Prostate gland (tissue), 2 donors: ENCODE results near the gene LMTK3. TPM values are rescaled to one million over a fixed set of nuclear protein-coding genes. Genes with fewer than 3 reads are reported as not detected.

Experiments used
- DNase-seq: peaks from one replicate; pipeline ENCODE4 v3.0.0-alpha.2; 2019; ENCODE audit warnings: low spot score
- H3K27ac ChIP-seq, 2 donors: fragments of 200-600 bp; sonication (generic); 2 replicates each; pipeline ENCODE4 v1.5.1; 2017 to 2019
- H3K27me3 ChIP-seq: fragments of 200-600 bp; sonication (generic); replicated peaks from 2 replicates; pipeline ENCODE4 v1.5.1; 2019; ENCODE audit not compliant: insufficient read depth
- H3K36me3 ChIP-seq, 2 donors: fragments of 200-600 bp; sonication (generic); 1 replicate in 1 of 2; 2 replicates in 1 of 2; pipeline versions ENCODE4 v1.5.1 to v1.8.1; 2017 to 2019
- H3K4me1 ChIP-seq: fragments of 200-600 bp; sonication (generic); replicated peaks from 2 replicates; pipeline ENCODE4 v1.5.1; 2019
- H3K4me3 ChIP-seq, 2 donors: fragments of 200-600 bp; sonication (generic); 2 replicates each; pipeline ENCODE4 v1.5.1; 2017 to 2019
- H3K9me3 ChIP-seq: fragments of 200-600 bp; sonication (generic); 2 replicates; pipeline ENCODE4 v1.5.1; 2017
- CTCF ChIP-seq, 4 experiments: fragments of 200-600 bp in 2 of 4; fragments of 450-650 bp in 2 of 4; sonication (generic) in 2 of 4; IDR thresholded peaks; 1 replicate in 3 of 4; 2 replicates in 1 of 4; pipeline ENCODE4 v1.5.1; 2016 to 2019; ENCODE audit warnings: antibody characterized with exemption in 4 of 4, mild to moderate bottlenecking in 2 of 4, moderate library complexity in 2 of 4
- POLR2A ChIP-seq: fragments of 450-650 bp; IDR thresholded peaks from one replicate; pipeline ENCODE4 v1.6.1; 2016; ENCODE audit warnings: antibody characterized with exemption, mild to moderate bottlenecking
- POLR2AphosphoS5 ChIP-seq: sonication (generic); formaldehyde crosslinking; IDR thresholded peaks from one replicate; pipeline ENCODE4 v1.6.1; 2017; ENCODE audit warnings: antibody characterized with exemption
- WGBS: methylation state at CpG from one replicate; pipeline ENCODE4 v1.1.5; 2018; 5-methylcytosine and 5-hydroxymethylcytosine counted together
- intact Hi-C: fragments of 100-400 bp; cut with DNase I; formaldehyde crosslinking; loops from one replicate; pipeline ENCODE4 v1.14.2; 2022
- total RNA-seq, 2 donors: library from RNA; depleted of rRNA; stranded (reverse); fragments of >200 nt; gene quantifications; one replicate each; pipeline ENCODE4 v1.1.0, GENCODE V29; 2016

The LMTK3 gene
- total RNA-seq, 2 donors from 2014 or later = 7.4 to 10.2 TPM

- Histone ChIP-seq H3K36me3 (peaks cover 11 to 24% of the 10 kb centered on the region in 2 donors), H3K9me3 (no peaks in the 10 kb centered on the region), H3K4me1 (no peaks in the 10 kb centered on the region), H3K27ac (no peak overlapping the region), H3K4me3 (no peak overlapping the region), H3K27me3 (no peaks in the 10 kb centered on the region)
- no peak for DNase-seq
- TF ChIP-seq CTCF (IDR thresholded peaks at IDR 0.05) = no peak
- TF ChIP-seq POLR2A = no peak
- no peak for TF ChIP-seq POLR2AphosphoS5
- intact Hi-C loops = no loop called here
- 72% methylated on average over 29 of the region's 29 CpGs for WGBS
Observed at GRCh38 chr19:48478339-48479256, 33.0 kb downstream of the LMTK3 start.

- no peaks in the 10 kb centered on the region for H3K4me1 ChIP-seq
- no peaks in the 10 kb centered on the region for H3K9me3 ChIP-seq
- intact Hi-C loops = no loop called here
- H3K27ac ChIP-seq = no peak overlapping the region
- no peak overlapping the region for H3K4me3 ChIP-seq
- 74% methylated on average over 22 of the region's 22 CpGs for WGBS
- DNase-seq = no peak
- no peaks in the 10 kb centered on the region for H3K27me3 ChIP-seq
- peaks cover 11 to 24% of the 10 kb centered on the region in 2 donors for H3K36me3 ChIP-seq
- TF ChIP-seq POLR2AphosphoS5 (no peak), CTCF (IDR thresholded peaks at IDR 0.05) (no peak), POLR2A (no peak)
Observed at GRCh38 chr19:48477698-48478338, 33.8 kb downstream of the LMTK3 start.

- intact Hi-C loops = no loop called here
- no peak for DNase-seq
- Histone ChIP-seq H3K36me3 (peaks cover 11 to 29% of the 10 kb centered on the region in 2 donors), H3K4me3 (no peak overlapping the region), H3K9me3 (no peaks in the 10 kb centered on the region), H3K27me3 (no peaks in the 10 kb centered on the region), H3K27ac (no peak overlapping the region), H3K4me1 (no peaks in the 10 kb centered on the region)
- TF ChIP-seq POLR2A (no peak), POLR2AphosphoS5 (no peak), CTCF (IDR thresholded peaks at IDR 0.05) (no peak)
- 75% methylated on average over 10 of the region's 10 CpGs for WGBS
Observed at GRCh38 chr19:48477067-48477685, 34.5 kb downstream of the LMTK3 start.

- Histone ChIP-seq H3K27me3 (no peaks in the 10 kb centered on the region), H3K9me3 (no peaks in the 10 kb centered on the region), H3K4me1 (no peaks in the 10 kb centered on the region), H3K27ac (no peak overlapping the region), H3K4me3 (no peak overlapping the region), H3K36me3 (peaks cover 11 to 37% of the 10 kb centered on the region in 2 donors)
- no peak for TF ChIP-seq CTCF (IDR thresholded peaks at IDR 0.05)
- TF ChIP-seq POLR2AphosphoS5 = no peak
- no peak for TF ChIP-seq POLR2A
- no peak for DNase-seq
- intact Hi-C loops = no loop called here
- WGBS = 92% methylated on average over 9 of the region's 9 CpGs
Observed at GRCh38 chr19:48476176-48476575, 35.5 kb downstream of the LMTK3 start.
